DOHH2 (cell line): ENCODE measurements around the gene MADD.

Experiments
- H3F3A ChIP-seq: fragments of 200-600 bp; sonication (generic), shearing (Covaris generic); 2 replicates; pipeline ENCODE4 v1.6.0; 2016; ENCODE audit warnings: antibody characterized with exemption, mild to moderate bottlenecking; ENCODE audit not compliant: control insufficient read depth, insufficient read depth
- H3K27ac ChIP-seq: fragments of 200-600 bp; sonication (generic); 2 replicates; pipeline ENCODE4 v1.5.1; 2014; ENCODE audit warnings: low read depth, mild to moderate bottlenecking, low read length, moderate library complexity
- H3K27me3 ChIP-seq: fragments of 200-600 bp; sonication (generic); 2 replicates; pipeline ENCODE4 v1.6.1; 2014; ENCODE audit warnings: mild to moderate bottlenecking, low read length, mixed read lengths; ENCODE audit not compliant: control insufficient read depth
- H3K36me3 ChIP-seq: fragments of 200-600 bp; sonication (generic); 2 replicates; pipeline ENCODE4 v1.6.1; 2014; ENCODE audit warnings: mild to moderate bottlenecking, low read length, moderate library complexity, mixed read lengths; ENCODE audit not compliant: control insufficient read depth
- H3K4me1 ChIP-seq: fragments of 200-600 bp; sonication (generic); 2 replicates; pipeline ENCODE4 v1.6.1; 2014; ENCODE audit warnings: mild to moderate bottlenecking, low read length, mixed read lengths; ENCODE audit not compliant: control insufficient read depth
- H3K4me2 ChIP-seq: fragments of 200-600 bp; sonication (generic); 2 replicates; pipeline ENCODE4 v1.6.0; 2014; ENCODE audit warnings: mild to moderate bottlenecking, low read length, moderate library complexity
- H3K4me3 ChIP-seq: fragments of 200-600 bp; sonication (generic); 2 replicates; pipeline ENCODE4 v1.5.1; 2014; ENCODE audit warnings: mild to moderate bottlenecking, low read length, mixed read lengths
- H3K79me2 ChIP-seq: fragments of 200-600 bp; sonication (generic); 2 replicates; pipeline ENCODE4 v1.6.1; 2014; ENCODE audit warnings: mild to moderate bottlenecking, low read length, mixed read lengths; ENCODE audit not compliant: control insufficient read depth
- H3K9me2 ChIP-seq: fragments of 200-600 bp; sonication (generic); replicated peaks from 2 replicates; pipeline ENCODE4 v1.6.1; 2014; ENCODE audit warnings: mild to moderate bottlenecking, low read length, mixed read lengths; ENCODE audit not compliant: control insufficient read depth
- H3K9me3 ChIP-seq: fragments of 200-600 bp; sonication (generic); 2 replicates; pipeline ENCODE4 v1.6.1; 2014; ENCODE audit warnings: antibody characterized with exemption, low read length, mixed read lengths; ENCODE audit not compliant: control insufficient read depth, insufficient read depth
- H4K20me1 ChIP-seq: fragments of 200-600 bp; sonication (generic); 2 replicates; pipeline ENCODE4 v1.6.0; 2014; ENCODE audit warnings: low read depth, mild to moderate bottlenecking, antibody characterized with exemption, low read length, moderate library complexity; ENCODE audit not compliant: control insufficient read depth, insufficient read depth
- EZH2phosphoT487 ChIP-seq: fragments of 200-600 bp; sonication (generic); IDR thresholded peaks from 2 replicates; pipeline ENCODE4 v1.6.1; 2017; ENCODE audit warnings: borderline replicate concordance, mild to moderate bottlenecking, antibody characterized with exemption, low read length, moderate library complexity, mixed read lengths
- TF ChIP-seq, protein P1 (sequence below): fragments of 200-600 bp; sonication (generic); IDR thresholded peaks from one replicate; pipeline ENCODE4 v1.5.1; 2014; ENCODE audit warnings: antibody characterized with exemption, mild to moderate bottlenecking, low read depth, low read length; ENCODE audit not compliant: poor library complexity, severe bottlenecking

Gene MADD

GRCh38 chr11:47359162-47359561, 89.2 kb downstream of the MADD start:
- H3K4me1 ChIP-seq, result no peaks in the 10 kb centered on the region
- H3F3A ChIP-seq, result peaks cover 4% of the 10 kb centered on the region; the same call in 1 of the 2 replicates
- no peak overlapping the region for H3K27ac ChIP-seq
- no peak overlapping the region for H3K4me3 ChIP-seq
- H4K20me1 ChIP-seq, result no peaks in the 10 kb centered on the region
- peaks cover 21% of the 10 kb centered on the region for H3K79me2 ChIP-seq
- H3K9me2 ChIP-seq, result no peaks in the 10 kb centered on the region
- no peaks in the 10 kb centered on the region for H3K27me3 ChIP-seq
- TF ChIP-seq, protein P1, sequence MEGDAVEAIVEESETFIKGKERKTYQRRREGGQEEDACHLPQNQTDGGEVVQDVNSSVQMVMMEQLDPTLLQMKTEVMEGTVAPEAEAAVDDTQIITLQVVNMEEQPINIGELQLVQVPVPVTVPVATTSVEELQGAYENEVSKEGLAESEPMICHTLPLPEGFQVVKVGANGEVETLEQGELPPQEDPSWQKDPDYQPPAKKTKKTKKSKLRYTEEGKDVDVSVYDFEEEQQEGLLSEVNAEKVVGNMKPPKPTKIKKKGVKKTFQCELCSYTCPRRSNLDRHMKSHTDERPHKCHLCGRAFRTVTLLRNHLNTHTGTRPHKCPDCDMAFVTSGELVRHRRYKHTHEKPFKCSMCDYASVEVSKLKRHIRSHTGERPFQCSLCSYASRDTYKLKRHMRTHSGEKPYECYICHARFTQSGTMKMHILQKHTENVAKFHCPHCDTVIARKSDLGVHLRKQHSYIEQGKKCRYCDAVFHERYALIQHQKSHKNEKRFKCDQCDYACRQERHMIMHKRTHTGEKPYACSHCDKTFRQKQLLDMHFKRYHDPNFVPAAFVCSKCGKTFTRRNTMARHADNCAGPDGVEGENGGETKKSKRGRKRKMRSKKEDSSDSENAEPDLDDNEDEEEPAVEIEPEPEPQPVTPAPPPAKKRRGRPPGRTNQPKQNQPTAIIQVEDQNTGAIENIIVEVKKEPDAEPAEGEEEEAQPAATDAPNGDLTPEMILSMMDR, result no peak
- TF ChIP-seq EZH2phosphoT487, result no peak
- peaks cover 32% of the 10 kb centered on the region for H3K36me3 ChIP-seq
- no peak overlapping the region for H3K4me2 ChIP-seq
- H3K9me3 ChIP-seq, result peaks cover 8% of the 10 kb centered on the region; the same call in 1 of the 2 replicates

- H3K27ac ChIP-seq, result no peak overlapping the region
- H3K4me1 ChIP-seq, result 0 out of 2 replicates have a peak, but pooled peaks cover 3% of the 10 kb centered on the region
- no peaks in the 10 kb centered on the region for H4K20me1 ChIP-seq
- H3K36me3 ChIP-seq, result peaks cover 31% of the 10 kb centered on the region
- no peak overlapping the region for H3K4me2 ChIP-seq
- no peak for TF ChIP-seq EZH2phosphoT487
- TF ChIP-seq, protein P1, result no peak
- peaks cover 26% of the 10 kb centered on the region for H3K79me2 ChIP-seq
- no peak overlapping the region for H3K4me3 ChIP-seq
- peaks cover under 1% of the 10 kb centered on the region; the same call in 1 of the 2 replicates for H3F3A ChIP-seq
- H3K9me3 ChIP-seq, result peaks cover 8% of the 10 kb centered on the region; the same call in 1 of the 2 replicates
- H3K9me2 ChIP-seq, result no peaks in the 10 kb centered on the region
- no peaks in the 10 kb centered on the region for H3K27me3 ChIP-seq
Measured at GRCh38 chr11:47359586-47359985, 89.7 kb downstream of the MADD start.

GRCh38 chr11:47360341-47360740, 90.4 kb downstream of the MADD start:
- peaks cover 8% of the 10 kb centered on the region; the same call in 1 of the 2 replicates for H3K9me3 ChIP-seq
- H3K4me2 ChIP-seq, result no peak overlapping the region
- peaks cover 32% of the 10 kb centered on the region for H3K36me3 ChIP-seq
- H3K27ac ChIP-seq, result no peak overlapping the region
- peaks cover 33% of the 10 kb centered on the region for H3K79me2 ChIP-seq
- no peaks in the 10 kb centered on the region for H4K20me1 ChIP-seq
- no peaks in the 10 kb centered on the region; the same call in 1 of the 2 replicates for H3F3A ChIP-seq
- no peaks in the 10 kb centered on the region for H3K9me2 ChIP-seq
- H3K4me3 ChIP-seq, result no peak overlapping the region
- TF ChIP-seq EZH2phosphoT487, result no peak
- TF ChIP-seq, protein P1, result no peak
- H3K27me3 ChIP-seq, result no peaks in the 10 kb centered on the region
- H3K4me1 ChIP-seq, result 0 out of 2 replicates have a peak, but pooled peaks cover 3% of the 10 kb centered on the region
